Upper lobe of left lung (tissue), 6 donors: ENCODE measurements around the gene DBH. TPM values are rescaled to one million over a fixed set of nuclear protein-coding genes. Genes with fewer than 3 reads are reported as not detected.

Experiments
- ATAC-seq, 2 donors: fragments of 200-7000 bp; cut with Tn5 transposase; one replicate each; pipeline ENCODE4 v1.9.1; 2022; ENCODE audit warnings: mild to moderate bottlenecking in 2 of 2, moderate library complexity in 2 of 2; ENCODE audit not compliant: low FRiP score in 2 of 2
- DNase-seq, 2 donors: peaks; one replicate each; pipeline ENCODE4 v3.0.0-alpha.2; 2019 to 2020
- H3K27ac ChIP-seq, 4 donors: fragments of 200-600 bp; sonication (generic); one replicate each; pipeline ENCODE4 v1.5.1; 2016 to 2019
- H3K27me3 ChIP-seq, 4 donors: fragments of 200-600 bp; sonication (generic); one replicate each; pipeline ENCODE4 v1.5.1; 2017 to 2019
- H3K36me3 ChIP-seq, 4 donors: fragments of 200-600 bp; sonication (generic); one replicate each; pipeline ENCODE4 v1.5.1; 2016 to 2019
- H3K4me1 ChIP-seq, 4 donors: fragments of 200-600 bp; sonication (generic); one replicate each; pipeline ENCODE4 v1.5.1; 2018 to 2019
- H3K4me3 ChIP-seq, 4 donors: fragments of 200-600 bp; sonication (generic); one replicate each; pipeline ENCODE4 v1.5.1; 2017 to 2019; ENCODE audit warnings: mild to moderate bottlenecking in 2 of 4, moderate library complexity in 1 of 4
- H3K9me3 ChIP-seq, 4 donors: fragments of 200-600 bp; sonication (generic); one replicate each; pipeline ENCODE4 v1.5.1; 2018 to 2019
- EP300 ChIP-seq, 4 donors: sonication (generic); formaldehyde crosslinking; IDR thresholded peaks; one replicate each; pipeline ENCODE4 v1.5.1; 2017; ENCODE audit warnings: antibody characterized with exemption in 4 of 4, control low read depth in 2 of 4
- POLR2A ChIP-seq, 4 donors: fragments of 450-650 bp; IDR thresholded peaks; one replicate each; pipeline ENCODE4 v1.5.1; 2016 to 2017; ENCODE audit warnings: antibody characterized with exemption in 4 of 4, mild to moderate bottlenecking in 2 of 4
- POLR2AphosphoS5 ChIP-seq, 2 donors: sonication (generic); formaldehyde crosslinking; IDR thresholded peaks; one replicate each; pipeline ENCODE4 v1.5.1; 2017; ENCODE audit warnings: antibody characterized with exemption in 2 of 2
- WGBS, 2 donors: methylation state at CpG; one replicate each; pipeline ENCODE4 v1.1.5; 2017 to 2018; 5-methylcytosine and 5-hydroxymethylcytosine counted together
- total RNA-seq, 6 donors: library from RNA; depleted of rRNA in 4 of 6; stranded (reverse); fragments of >200 nt in 4 of 6; gene quantifications; one replicate each; pipeline versions ENCODE4 v1.1.0 to v1.2.1, GENCODE V29; 2016 to 2021
- TF ChIP-seq, protein P1 (sequence below), 6 experiments: fragments of 450-650 bp in 4 of 6; fragments of 200-600 bp in 2 of 6; sonication (generic) in 2 of 6; IDR thresholded peaks; one replicate each; pipeline ENCODE4 v1.5.1; 2016 to 2019; ENCODE audit warnings: antibody characterized with exemption in 6 of 6
- donor health status: DM: no; HTN: no; CAD: no; lungs with moderate emphysema.
- donor health status: DM: no; HTN: yes; CAD: no; lungs with severe emphysema.

The DBH gene
- total RNA-seq, 6 donors from 2014 or later: 0.27 TPM; not detected in 5

DNA sequence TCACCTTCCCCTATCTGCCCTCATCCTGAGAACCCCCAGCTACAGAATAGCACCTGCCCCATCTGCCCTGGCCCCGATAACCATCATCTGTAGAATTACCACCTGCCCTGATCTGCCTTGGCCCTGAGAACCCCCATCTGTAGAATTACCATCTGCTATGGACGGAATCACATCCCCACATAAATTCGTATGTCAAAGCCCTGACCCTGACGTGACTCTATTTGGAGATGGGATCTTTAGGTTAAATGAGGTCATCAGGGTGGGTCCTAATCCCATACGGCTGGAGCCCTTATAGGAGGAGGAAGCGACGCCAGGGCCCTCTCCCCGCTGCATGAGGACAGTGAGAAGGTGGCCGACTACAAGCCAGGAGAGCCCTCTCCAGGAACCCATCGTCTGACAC, 69.4 kb downstream of the DBH start:
- WGBS, 2 donors: 88 to 89% methylated on average over 10 of the region's 10 CpGs
- Histone ChIP-seq H3K9me3 (no peaks in the 10 kb centered on the region), H3K4me3 (no peak overlapping the region), H3K27me3 (no peaks in the 10 kb centered on the region), H3K27ac (no peak overlapping the region), H3K4me1 (peaks cover 16 to 31% (median 20%) of the 10 kb centered on the region in 4 donors), H3K36me3 (no peaks in the 10 kb centered on the region)
- no peak for TF ChIP-seq POLR2AphosphoS5 (IDR thresholded peaks at IDR 0.05)
- TF ChIP-seq, protein P1, sequence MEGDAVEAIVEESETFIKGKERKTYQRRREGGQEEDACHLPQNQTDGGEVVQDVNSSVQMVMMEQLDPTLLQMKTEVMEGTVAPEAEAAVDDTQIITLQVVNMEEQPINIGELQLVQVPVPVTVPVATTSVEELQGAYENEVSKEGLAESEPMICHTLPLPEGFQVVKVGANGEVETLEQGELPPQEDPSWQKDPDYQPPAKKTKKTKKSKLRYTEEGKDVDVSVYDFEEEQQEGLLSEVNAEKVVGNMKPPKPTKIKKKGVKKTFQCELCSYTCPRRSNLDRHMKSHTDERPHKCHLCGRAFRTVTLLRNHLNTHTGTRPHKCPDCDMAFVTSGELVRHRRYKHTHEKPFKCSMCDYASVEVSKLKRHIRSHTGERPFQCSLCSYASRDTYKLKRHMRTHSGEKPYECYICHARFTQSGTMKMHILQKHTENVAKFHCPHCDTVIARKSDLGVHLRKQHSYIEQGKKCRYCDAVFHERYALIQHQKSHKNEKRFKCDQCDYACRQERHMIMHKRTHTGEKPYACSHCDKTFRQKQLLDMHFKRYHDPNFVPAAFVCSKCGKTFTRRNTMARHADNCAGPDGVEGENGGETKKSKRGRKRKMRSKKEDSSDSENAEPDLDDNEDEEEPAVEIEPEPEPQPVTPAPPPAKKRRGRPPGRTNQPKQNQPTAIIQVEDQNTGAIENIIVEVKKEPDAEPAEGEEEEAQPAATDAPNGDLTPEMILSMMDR (IDR thresholded peaks at IDR 0.05): no peak
- TF ChIP-seq POLR2A (IDR thresholded peaks at IDR 0.05): no peak
- no peak for TF ChIP-seq EP300 (IDR thresholded peaks at IDR 0.05)
- ATAC-seq (no peak), DNase-seq (no peak)

DNA sequence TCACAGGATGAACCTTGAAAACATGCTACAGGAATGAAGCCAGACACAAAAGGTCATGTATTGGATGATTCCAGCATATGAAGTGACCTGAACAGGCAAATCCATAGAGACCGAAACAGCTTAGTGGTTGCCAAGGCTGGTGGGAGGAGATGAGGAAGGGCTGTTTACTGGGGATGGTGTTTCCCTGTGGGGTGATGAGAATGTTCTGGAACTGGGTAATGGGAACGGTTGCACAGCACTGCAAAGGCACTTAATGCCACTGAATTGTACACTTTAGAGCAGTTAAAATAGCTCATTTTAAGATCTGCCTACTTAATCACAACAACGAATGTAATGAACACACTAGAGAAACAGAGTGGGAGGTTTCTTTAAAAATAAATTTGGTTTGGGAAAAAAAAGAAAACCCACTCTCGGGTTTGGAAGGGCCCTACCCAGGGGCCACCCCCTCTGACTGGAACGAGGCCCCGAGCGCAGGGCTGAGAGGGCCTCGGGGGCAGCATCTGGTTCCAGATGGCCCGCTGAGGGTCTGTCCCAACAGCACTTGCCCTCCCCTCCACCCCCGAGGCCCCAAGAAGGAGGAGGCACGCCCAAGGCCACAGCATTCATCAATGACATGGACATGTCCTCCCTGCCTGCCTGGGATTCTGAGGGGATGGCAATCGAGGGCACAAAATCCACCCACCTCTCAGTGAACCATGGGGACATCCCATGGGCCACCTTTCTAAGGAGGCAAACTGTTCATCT, 70.3 kb downstream of the DBH start:
- Histone ChIP-seq H3K36me3 (no peaks in the 10 kb centered on the region), H3K27me3 (no peaks in the 10 kb centered on the region), H3K9me3 (no peaks in the 10 kb centered on the region), H3K4me1 (peaks cover 11 to 23% (median 13%) of the 10 kb centered on the region in 4 donors), H3K27ac (peak overlapping the region; percentile 33 to 69 (median 50)), H3K4me3 (no peak overlapping the region)
- peak in 1 of 2 donors; percentile 42 for DNase-seq
- WGBS, 2 donors: 52 to 56% methylated on average over 12 of the region's 12 CpGs
- ATAC-seq: no peak
- peak; percentile 6 to 42 for TF ChIP-seq POLR2AphosphoS5 (IDR thresholded peaks at IDR 0.05)
- TF ChIP-seq, protein P1 (IDR thresholded peaks at IDR 0.05): no peak

DNA sequence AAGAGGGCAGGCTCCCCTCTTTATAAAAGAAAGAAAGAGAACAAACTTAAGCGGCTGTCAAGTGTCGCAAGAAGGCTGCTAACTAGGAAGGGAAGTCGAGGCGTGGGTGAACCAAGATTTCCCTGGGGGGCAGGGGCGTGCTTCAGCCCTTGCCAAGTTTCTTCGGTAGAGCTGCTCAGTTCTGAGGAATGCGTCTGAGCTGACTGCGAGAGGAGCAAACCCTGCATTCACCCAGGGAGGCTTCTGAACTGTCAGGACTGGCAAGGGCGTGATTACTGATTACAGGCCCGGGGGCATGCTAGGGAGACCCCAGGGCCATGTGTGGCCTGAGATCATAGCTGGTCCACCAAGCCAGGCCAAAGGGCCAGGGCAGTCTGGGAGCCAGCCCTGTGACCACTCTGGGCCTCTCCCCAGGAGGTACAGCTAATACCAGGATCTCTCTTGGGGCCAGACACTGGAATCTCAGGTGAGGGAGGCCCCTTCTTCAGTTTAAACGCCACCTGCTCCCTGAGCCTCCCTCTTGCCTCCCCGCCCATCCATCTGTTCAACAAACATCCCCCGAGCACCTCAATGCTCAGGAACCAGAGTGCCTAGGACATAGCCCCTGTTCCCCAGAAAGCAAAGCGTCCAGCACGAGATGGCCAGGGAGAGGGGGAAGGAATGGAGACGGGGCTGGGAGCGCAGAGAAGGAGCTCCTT, 71.1 kb downstream of the DBH start:
- 64 to 73% methylated on average over 13 to 17 of the region's 17 CpGs for WGBS, 2 donors

DNA sequence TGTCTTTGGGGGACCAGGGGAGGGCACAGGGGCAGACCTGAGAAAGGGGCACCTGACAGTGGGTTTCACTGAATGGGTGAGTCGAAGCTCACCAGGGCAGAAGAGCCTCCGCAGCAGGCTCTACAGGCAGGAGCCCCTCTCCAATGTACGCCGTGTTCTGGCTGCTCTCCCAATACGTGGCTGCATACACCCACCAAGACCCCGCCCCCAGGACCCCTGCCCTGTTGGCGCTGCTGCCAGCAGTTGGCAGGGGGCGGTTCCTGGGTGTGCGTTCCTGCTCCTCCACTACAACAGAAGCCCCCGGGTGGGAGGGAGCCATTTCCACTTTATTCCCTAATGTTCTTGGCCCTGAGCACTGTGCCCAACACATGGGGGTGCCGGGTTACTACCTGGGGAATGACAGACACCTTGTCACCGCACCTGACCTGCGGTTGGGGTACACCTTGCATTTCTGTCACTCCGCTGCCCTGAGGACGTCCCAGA, 71.6 kb downstream of the DBH start:
- DNase-seq: peak in 1 of 2 donors; percentile 50
- Histone ChIP-seq H3K27me3 (no peaks in the 10 kb centered on the region), H3K4me1 (peaks cover 7 to 16% (median 11%) of the 10 kb centered on the region in 4 donors), H3K27ac (peak overlapping the region; percentile 33 to 69 (median 50)), H3K36me3 (no peaks in the 10 kb centered on the region), H3K9me3 (no peaks in the 10 kb centered on the region), H3K4me3 (no peak overlapping the region)
- WGBS, 2 donors: 75 to 94% methylated on average over 10 to 15 of the region's 15 CpGs
- ATAC-seq: no peak
- TF ChIP-seq POLR2AphosphoS5 (IDR thresholded peaks at IDR 0.05): no peak
- TF ChIP-seq POLR2A (IDR thresholded peaks at IDR 0.05): no peak
- TF ChIP-seq, protein P1 (IDR thresholded peaks at IDR 0.05): no peak
- TF ChIP-seq EP300 (IDR thresholded peaks at IDR 0.05): no peak

More for the DNA sequence above, 71.1 kb downstream of the DBH start:
- Histone ChIP-seq H3K9me3 (no peaks in the 10 kb centered on the region), H3K27me3 (no peaks in the 10 kb centered on the region), H3K36me3 (no peaks in the 10 kb centered on the region), H3K4me1 (peaks cover 8 to 16% (median 12%) of the 10 kb centered on the region in 4 donors), H3K27ac (peak overlapping the region; percentile 33 to 69 (median 50)), H3K4me3 (no peak overlapping the region)
- ATAC-seq (peak in 1 of 2 donors; percentile 27), DNase-seq (no peak)
- TF ChIP-seq POLR2A (IDR thresholded peaks at IDR 0.05) (no peak), POLR2AphosphoS5 (IDR thresholded peaks at IDR 0.05) (no peak), EP300 (IDR thresholded peaks at IDR 0.05) (no peak)
- TF ChIP-seq, protein P1 (IDR thresholded peaks at IDR 0.05): no peak
